Large intestine (tissue), 3 donors: ENCODE data around the gene ARL5C. TPM values are rescaled to one million over a fixed set of nuclear protein-coding genes. Genes with fewer than 3 reads are reported as not detected.

Source experiments
- DNase-seq, 2 donors: peaks; one replicate each; pipeline versions ENCODE4 v3.0.0 to v3.0.0-alpha.2; 2013
- H3K27ac ChIP-seq: one replicate; pipeline ENCODE4 v1.5.1; 2013; ENCODE audit warnings: low read length
- H3K27me3 ChIP-seq: 2 replicates; pipeline ENCODE4 v1.6.1; 2013; ENCODE audit warnings: low read length; ENCODE audit not compliant: control insufficient read depth, insufficient read depth
- H3K36me3 ChIP-seq: 2 replicates; pipeline ENCODE4 v1.6.1; 2013; ENCODE audit warnings: low read length; ENCODE audit not compliant: control insufficient read depth, insufficient read depth
- H3K4me1 ChIP-seq: one replicate; pipeline ENCODE4 v1.6.1; 2013; ENCODE audit warnings: low read length; ENCODE audit not compliant: control insufficient read depth, insufficient read depth
- H3K4me3 ChIP-seq: one replicate; pipeline ENCODE4 v1.5.1; 2013; ENCODE audit warnings: low read length
- H3K9me3 ChIP-seq: one replicate; pipeline ENCODE4 v1.6.1; 2013; ENCODE audit warnings: mild to moderate bottlenecking, low read depth, low read length, moderate library complexity; ENCODE audit not compliant: control insufficient read depth
- WGBS: methylation state at CpG from one replicate; pipeline ENCODE4 v1.1.5; 2013; ENCODE audit warnings: low lambda C conversion rate; ENCODE audit not compliant: insufficient coverage; 5-methylcytosine and 5-hydroxymethylcytosine counted together
- polyA plus RNA-seq: library from polyadenylated mRNA; unstranded; fragments of 120-200 nt; gene quantifications from one replicate; pipeline ENCODE4 v1.2.1, GENCODE V29; 2013

ARL5C gene
- polyA plus RNA-seq, 1 donor = not detected

DNA sequence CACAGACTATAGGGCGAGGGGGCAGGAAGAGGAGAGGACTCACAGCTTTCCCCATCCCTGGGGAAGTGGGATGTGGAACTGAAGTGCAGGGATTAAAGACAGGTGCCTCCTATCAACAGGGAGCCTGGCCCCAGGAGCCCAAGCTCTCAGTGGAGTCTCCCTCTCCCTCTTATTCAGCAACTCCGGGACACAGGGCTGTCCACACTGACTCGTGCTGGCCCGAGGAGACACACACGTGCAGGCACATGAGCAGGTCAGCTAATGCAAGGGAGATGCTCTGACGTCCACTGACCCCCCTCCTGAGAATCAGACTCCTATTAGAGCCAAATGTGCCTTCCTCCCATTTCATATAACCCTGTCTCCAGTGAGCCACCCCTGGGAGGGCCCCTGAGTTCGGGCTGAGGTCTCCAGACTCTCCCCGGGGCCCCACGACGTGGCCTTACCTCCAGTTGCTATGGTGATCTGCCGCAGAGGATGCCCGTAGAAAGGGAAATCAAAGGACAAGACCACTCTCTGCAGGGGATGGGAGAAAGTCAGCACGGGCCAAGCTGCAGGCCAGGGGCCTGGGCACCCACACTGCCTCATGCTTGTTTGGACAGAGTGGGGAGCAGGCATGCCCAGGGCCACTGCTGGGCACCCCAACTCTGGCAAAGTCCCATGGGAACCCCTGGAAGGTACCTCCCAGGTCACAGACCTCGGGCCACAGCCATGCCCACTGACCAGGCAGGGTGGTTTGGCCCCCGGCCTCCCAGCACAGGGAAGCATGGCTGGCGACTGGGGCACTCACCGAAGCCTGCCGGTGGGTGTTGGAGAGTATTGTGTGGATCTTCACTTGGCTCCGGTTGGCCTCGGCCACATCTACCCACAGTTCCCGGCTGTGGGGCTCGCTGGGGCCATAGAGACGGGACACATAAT is 57.2 kb downstream of the ARL5C start:
- no peak overlapping the region for H3K27ac ChIP-seq
- no peaks in the 10 kb centered on the region for H3K36me3 ChIP-seq
- no peak for DNase-seq
- H3K4me3 ChIP-seq = no peak overlapping the region
- H3K4me1 ChIP-seq = peaks cover 3% of the 10 kb centered on the region
- WGBS = no CpG with 5 or more reads among the region's 23 CpGs
- no peaks in the 10 kb centered on the region for H3K9me3 ChIP-seq
- peaks cover 10% of the 10 kb centered on the region for H3K27me3 ChIP-seq

DNA sequence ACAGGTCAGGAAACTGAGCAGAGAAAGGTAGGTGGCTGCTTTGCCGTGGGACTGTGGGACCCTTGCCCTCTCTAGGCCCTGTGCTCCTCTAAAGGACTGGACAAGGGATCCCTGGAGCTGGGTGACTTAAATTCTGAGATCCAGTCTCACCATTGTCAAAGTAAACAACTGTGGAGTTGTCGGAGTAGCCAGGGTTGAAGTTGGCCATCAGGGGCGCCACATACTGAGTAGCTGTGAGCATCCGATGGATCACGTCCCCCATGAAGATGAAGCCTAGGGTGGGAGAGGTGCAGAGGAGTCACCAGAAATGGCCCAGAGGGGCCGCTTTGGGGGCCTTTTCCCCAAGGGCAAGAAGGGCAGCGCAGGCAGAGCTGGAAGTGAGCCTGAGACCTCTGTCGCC is 58.0 kb downstream of the ARL5C start:
- WGBS = no CpG with 5 or more reads among the region's 8 CpGs
- H3K4me1 ChIP-seq = peaks cover 3% of the 10 kb centered on the region

DNA sequence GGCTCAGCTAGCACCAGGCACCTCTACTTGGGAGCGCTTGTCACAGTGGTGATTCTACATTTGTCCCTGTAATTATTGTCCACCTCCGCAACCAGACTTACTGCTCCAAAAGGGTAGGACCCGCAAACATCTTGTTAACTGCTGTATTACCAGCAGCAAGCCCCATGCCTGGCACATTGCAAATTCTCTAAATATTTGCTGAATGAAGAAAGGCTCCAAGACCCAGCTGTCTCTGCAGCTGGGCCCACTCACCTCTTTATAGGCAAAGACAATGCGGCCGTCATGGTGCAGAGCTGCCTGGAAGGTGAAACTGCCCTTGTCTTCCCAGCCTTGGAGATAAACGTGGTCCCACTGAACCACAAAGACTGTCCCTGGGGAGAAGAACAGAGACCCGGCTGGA is 58.8 kb downstream of the ARL5C start:
- no peak overlapping the region for H3K4me3 ChIP-seq
- no peak for DNase-seq
- H3K27ac ChIP-seq = no peak overlapping the region
- no peaks in the 10 kb centered on the region for H3K9me3 ChIP-seq
- peaks cover 10% of the 10 kb centered on the region for H3K27me3 ChIP-seq
- WGBS = no CpG with 5 or more reads among the region's 7 CpGs
- H3K4me1 ChIP-seq = peaks cover 3% of the 10 kb centered on the region
- no peaks in the 10 kb centered on the region for H3K36me3 ChIP-seq

More for the DNA sequence above, 58.0 kb downstream of the ARL5C start:
- Histone ChIP-seq H3K9me3 (no peaks in the 10 kb centered on the region), H3K4me3 (no peak overlapping the region), H3K27ac (no peak overlapping the region), H3K36me3 (no peaks in the 10 kb centered on the region), H3K27me3 (peaks cover 10% of the 10 kb centered on the region)
- DNase-seq = no peak

Other genes starting within 250 kb of the ARL5C start
- gene FBXO47, start 198.8 kb downstream of the ARL5C start, polyA plus RNA-seq = not detected
- gene PLXDC1, start 14.5 kb downstream of the ARL5C start, polyA plus RNA-seq = 4.1 TPM
- gene CACNB1, start 31.5 kb upstream of the ARL5C start, polyA plus RNA-seq = 5.5 TPM
- 2,491 TPM for gene RPL19, start 34.1 kb upstream of the ARL5C start, polyA plus RNA-seq
- gene STAC2, start 59.8 kb upstream of the ARL5C start, polyA plus RNA-seq = 0.61 TPM
- 8.8 TPM for gene FBXL20, start 235.5 kb upstream of the ARL5C start, polyA plus RNA-seq